GM12801 (cell line): ENCODE results near the gene FBXL14.

Source experiments
- CTCF ChIP-seq: IDR thresholded peaks from one replicate; pipeline ENCODE4 v1.5.1; 2011; ENCODE audit warnings: control low read depth; ENCODE audit not compliant: insufficient read length; ENCODE audit errors: extremely low read depth

The FBXL14 gene

GRCh38 chr12:1544996-1545700 lies 49.2 kb downstream of the FBXL14 start:
- TF ChIP-seq CTCF, result no peak

DNA sequence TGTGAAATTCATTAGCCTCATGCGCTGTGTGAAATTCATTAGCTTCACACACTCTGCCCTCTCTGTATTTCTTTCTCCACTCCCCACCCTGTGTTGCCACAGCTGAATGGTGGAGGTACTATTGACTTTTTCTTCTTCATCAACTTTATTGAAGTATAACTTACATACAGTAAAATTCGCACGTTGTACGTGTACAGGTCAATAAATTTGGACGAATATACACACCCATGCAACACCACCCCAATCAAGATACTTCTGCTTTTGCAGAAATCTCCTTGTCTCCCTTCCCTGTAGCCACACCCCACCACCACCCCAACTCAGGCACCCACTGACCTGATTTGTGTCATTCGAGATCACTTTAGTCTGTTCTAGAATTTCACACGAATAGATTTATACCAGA lies 51.8 kb downstream of the FBXL14 start:
- no peak for TF ChIP-seq CTCF

DNA sequence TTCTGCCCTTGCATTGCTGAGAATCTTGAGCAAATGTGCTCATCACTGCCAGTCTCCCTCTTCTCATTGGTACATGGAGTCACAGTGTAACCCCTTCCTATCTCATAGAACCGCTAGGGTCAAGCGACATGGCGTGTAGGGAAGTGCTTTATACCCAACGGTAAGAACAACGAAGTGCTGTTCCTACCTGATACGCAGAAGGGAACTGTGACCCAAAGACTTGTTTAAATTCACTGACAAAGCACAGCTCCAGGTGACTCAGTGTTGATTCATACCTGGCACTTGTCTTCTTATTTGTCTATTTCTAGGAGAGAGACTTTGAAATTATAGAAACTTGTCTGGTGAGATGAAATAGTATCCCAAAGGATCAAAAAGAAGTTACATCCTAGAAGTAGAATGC lies 53.7 kb downstream of the FBXL14 start:
- no peak for TF ChIP-seq CTCF

GRCh38 chr12:1539135-1539534 lies 55.2 kb downstream of the FBXL14 start:
- TF ChIP-seq CTCF, result no peak

GRCh38 chr12:1536817-1537216 lies 57.6 kb downstream of the FBXL14 start:
- no peak for TF ChIP-seq CTCF

DNA sequence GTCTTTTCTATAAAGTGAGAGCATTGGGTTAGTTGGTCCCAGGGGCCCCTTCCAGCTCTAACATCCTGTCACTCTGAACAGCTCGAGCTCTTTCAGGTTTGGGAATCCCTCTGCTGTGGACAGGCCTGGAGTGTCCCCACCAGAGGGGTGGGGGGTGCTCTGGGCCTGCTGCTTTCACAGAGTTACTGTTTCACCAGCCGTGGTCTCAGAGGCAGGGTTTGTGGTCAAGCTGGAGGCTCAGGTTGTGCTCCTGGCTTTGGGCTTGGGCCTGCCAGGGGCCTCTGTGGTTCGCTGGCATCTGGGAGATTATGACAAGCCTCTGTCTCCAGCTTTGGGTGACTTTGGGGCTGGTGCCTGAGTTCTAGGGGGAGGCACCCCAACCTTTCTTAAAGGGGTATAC lies 59.6 kb downstream of the FBXL14 start:
- TF ChIP-seq CTCF, result no peak

GRCh38 chr12:1533602-1534304 lies 60.6 kb downstream of the FBXL14 start:
- no peak for TF ChIP-seq CTCF
